ENCODE measurements around the gene TMLHE. TPM values are rescaled to one million over a fixed set of nuclear protein-coding genes. Genes with fewer than 3 reads are reported as not detected.
A peak's percentile ranks its signal among the peaks of the same experiment; 100 is the strongest.

Gene TMLHE
- total and polyA plus RNA-seq, 2 experiments from 2014 or later, result 15.3 to 19.5 TPM

DNA sequence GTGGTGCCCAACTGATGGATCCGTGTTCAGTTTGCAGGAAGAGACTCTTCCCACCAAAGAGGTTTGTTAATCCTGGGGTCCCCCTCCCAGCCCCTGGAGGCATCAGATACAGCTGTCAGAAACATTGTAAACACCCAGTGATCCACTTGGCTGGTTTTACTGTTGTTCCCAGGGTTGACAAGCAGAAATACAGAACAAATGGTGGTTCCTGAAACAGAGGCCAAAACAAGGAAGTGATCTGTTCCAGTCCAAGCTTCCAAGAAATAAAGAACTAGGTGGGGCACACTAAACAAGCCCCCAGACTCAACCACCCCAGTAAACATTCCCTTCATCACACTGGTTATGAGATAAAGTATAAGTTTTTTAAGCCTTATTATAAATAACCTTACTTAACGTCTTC lies 1.4 kb downstream of the TMLHE start:
- peak overlapping the region; percentile 88 for H3K4me3 ChIP-seq
- TF ChIP-seq EZH2 (IDR thresholded peaks at IDR 0.05; ENCODE audit: borderline replicate concordance) (no peak), EZH2phosphoT487 (IDR thresholded peaks at IDR 0.05; ENCODE audit: low read depth, severe bottlenecking, unreplicated experiment) (no peak)
- TF ChIP-seq, protein P1, sequence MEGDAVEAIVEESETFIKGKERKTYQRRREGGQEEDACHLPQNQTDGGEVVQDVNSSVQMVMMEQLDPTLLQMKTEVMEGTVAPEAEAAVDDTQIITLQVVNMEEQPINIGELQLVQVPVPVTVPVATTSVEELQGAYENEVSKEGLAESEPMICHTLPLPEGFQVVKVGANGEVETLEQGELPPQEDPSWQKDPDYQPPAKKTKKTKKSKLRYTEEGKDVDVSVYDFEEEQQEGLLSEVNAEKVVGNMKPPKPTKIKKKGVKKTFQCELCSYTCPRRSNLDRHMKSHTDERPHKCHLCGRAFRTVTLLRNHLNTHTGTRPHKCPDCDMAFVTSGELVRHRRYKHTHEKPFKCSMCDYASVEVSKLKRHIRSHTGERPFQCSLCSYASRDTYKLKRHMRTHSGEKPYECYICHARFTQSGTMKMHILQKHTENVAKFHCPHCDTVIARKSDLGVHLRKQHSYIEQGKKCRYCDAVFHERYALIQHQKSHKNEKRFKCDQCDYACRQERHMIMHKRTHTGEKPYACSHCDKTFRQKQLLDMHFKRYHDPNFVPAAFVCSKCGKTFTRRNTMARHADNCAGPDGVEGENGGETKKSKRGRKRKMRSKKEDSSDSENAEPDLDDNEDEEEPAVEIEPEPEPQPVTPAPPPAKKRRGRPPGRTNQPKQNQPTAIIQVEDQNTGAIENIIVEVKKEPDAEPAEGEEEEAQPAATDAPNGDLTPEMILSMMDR (IDR thresholded peaks at IDR 0.05; ENCODE audit: poor library complexity), result no peak

DNA sequence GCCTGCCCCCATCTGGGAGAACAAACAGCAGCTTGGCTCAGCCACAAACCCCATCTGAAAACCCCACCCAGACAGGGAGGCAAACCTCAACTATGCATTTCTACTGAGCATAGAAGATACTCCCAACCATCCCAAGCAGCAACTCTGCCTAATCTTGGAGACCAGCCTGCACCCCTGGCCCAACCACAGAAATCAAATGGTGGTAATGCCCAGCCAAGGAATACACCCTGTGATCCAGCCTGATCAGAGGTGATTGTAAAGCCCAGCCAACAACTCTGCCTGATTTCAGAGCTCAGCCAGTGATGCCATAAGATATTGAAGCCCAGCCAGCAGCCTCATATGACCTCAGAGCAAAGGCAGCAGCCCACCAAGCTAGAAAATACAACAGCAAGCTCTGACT lies 19.8 kb downstream of the TMLHE start:
- Histone ChIP-seq H4K20me1 (ENCODE audit: insufficient read depth, poor library complexity, severe bottlenecking) (no peaks in the 10 kb centered on the region), H3K9me3 (ENCODE audit: low read depth) (peaks cover 17% of the 10 kb centered on the region), H3K4me2 (no peak overlapping the region), H3K79me2 (peaks cover 25% of the 10 kb centered on the region), H3K4me3 (no peak overlapping the region), H3K4me1 (ENCODE audit: insufficient read depth) (no peaks in the 10 kb centered on the region), H3K27ac (no peak overlapping the region), H3K36me3 (replicated peaks; ENCODE audit: insufficient read depth, low read depth) (no peaks in the 10 kb centered on the region), H3K27me3 (no peaks in the 10 kb centered on the region), H2AFZ (no peak overlapping the region), H3K9me2 (replicated peaks; ENCODE audit: insufficient read depth) (no peaks in the 10 kb centered on the region)
- TF ChIP-seq EZH2 (IDR thresholded peaks at IDR 0.05; ENCODE audit: borderline replicate concordance) (no peak), EZH2phosphoT487 (IDR thresholded peaks at IDR 0.05; ENCODE audit: low read depth, severe bottlenecking, unreplicated experiment) (no peak)
- TF ChIP-seq, protein P1 (IDR thresholded peaks at IDR 0.05; ENCODE audit: poor library complexity), result no peak
- DNase-seq (ENCODE audit: low spot score), result no peak

More for the DNA sequence above, 1.4 kb downstream of the TMLHE start:
- Histone ChIP-seq H4K20me1 (ENCODE audit: insufficient read depth, poor library complexity, severe bottlenecking) (no peaks in the 10 kb centered on the region), H2AFZ (no peak overlapping the region), H3K4me1 (ENCODE audit: insufficient read depth) (no peaks in the 10 kb centered on the region), H3K27me3 (no peaks in the 10 kb centered on the region), H3K27ac (peak overlapping the region; percentile 99), H3K9me2 (replicated peaks; ENCODE audit: insufficient read depth) (no peaks in the 10 kb centered on the region), H3K79me2 (peaks cover 51% of the 10 kb centered on the region), H3K36me3 (replicated peaks; ENCODE audit: insufficient read depth, low read depth) (no peaks in the 10 kb centered on the region), H3K9me3 (ENCODE audit: low read depth) (no peaks in the 10 kb centered on the region), H3K4me2 (peak overlapping the region; percentile 80)
- no peak for DNase-seq (ENCODE audit: low spot score)
- 46% methylated on average over 2 of the region's 2 CpGs for WGBS (ENCODE audit: low lambda C conversion rate, missing lambda C conversion rate)

DNA sequence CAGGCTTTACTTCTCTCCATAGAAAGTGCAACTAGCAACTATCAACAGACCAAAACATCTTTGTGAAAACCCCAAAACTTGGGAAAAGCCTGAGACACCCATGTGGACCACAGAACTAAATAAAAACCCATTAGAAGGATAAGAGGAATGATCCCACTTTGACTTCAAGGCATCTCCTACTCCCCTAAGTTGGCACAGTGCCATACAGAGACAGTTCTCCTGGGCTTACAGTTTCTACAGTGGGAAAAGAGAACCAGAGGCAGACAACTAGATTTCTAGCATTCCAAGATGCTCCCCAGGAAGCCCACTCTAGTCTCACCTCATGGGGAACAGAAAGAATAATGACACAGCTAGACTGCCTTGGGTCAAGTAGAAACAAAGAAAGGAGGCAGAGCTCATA lies 20.4 kb downstream of the TMLHE start:
- no peaks in the 10 kb centered on the region for H3K4me1 ChIP-seq (ENCODE audit: insufficient read depth)
- H3K4me3 ChIP-seq, result no peak overlapping the region
- no peak overlapping the region for H3K4me2 ChIP-seq
- DNase-seq (ENCODE audit: low spot score), result no peak
- H4K20me1 ChIP-seq (ENCODE audit: insufficient read depth, poor library complexity, severe bottlenecking), result no peaks in the 10 kb centered on the region
- no peaks in the 10 kb centered on the region for H3K9me2 ChIP-seq (replicated peaks; ENCODE audit: insufficient read depth)
- no peak for TF ChIP-seq EZH2phosphoT487 (IDR thresholded peaks at IDR 0.05; ENCODE audit: low read depth, severe bottlenecking, unreplicated experiment)
- no peak for TF ChIP-seq EZH2 (IDR thresholded peaks at IDR 0.05; ENCODE audit: borderline replicate concordance)
- TF ChIP-seq, protein P1 (IDR thresholded peaks at IDR 0.05; ENCODE audit: poor library complexity), result no peak
- no peak overlapping the region for H3K27ac ChIP-seq
- no peaks in the 10 kb centered on the region for H3K36me3 ChIP-seq (replicated peaks; ENCODE audit: insufficient read depth, low read depth)
- H3K27me3 ChIP-seq, result no peaks in the 10 kb centered on the region
- peaks cover 32% of the 10 kb centered on the region for H3K79me2 ChIP-seq
- H3K9me3 ChIP-seq (ENCODE audit: low read depth), result peaks cover 19% of the 10 kb centered on the region
- H2AFZ ChIP-seq, result no peak overlapping the region

DNA sequence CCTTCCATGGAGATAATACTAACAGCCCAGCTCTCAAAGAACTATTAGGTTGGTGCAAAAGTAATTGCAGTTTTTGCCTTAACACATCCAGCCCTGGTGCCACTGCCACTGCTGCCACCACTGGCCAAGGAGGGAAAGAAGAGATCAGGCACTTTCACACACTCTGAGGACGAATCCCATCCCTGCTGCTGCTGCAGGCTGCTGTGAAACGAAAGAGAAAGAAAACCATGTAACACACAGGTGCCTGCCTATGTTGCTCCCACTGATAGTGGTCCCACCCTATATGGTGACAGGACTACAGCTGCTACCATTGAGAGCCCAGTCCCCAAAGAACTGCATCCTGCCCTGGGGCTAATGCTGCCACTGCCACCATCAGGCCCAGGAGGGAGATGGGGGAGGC lies 35.1 kb downstream of the TMLHE start:
- no peak for DNase-seq (ENCODE audit: low spot score)
- Histone ChIP-seq H3K79me2 (peaks cover 43% of the 10 kb centered on the region), H2AFZ (no peak overlapping the region), H3K4me3 (no peak overlapping the region), H4K20me1 (ENCODE audit: insufficient read depth, poor library complexity, severe bottlenecking) (no peaks in the 10 kb centered on the region), H3K9me3 (ENCODE audit: low read depth) (peaks cover 7% of the 10 kb centered on the region), H3K36me3 (replicated peaks; ENCODE audit: insufficient read depth, low read depth) (no peaks in the 10 kb centered on the region), H3K27me3 (no peaks in the 10 kb centered on the region), H3K9me2 (replicated peaks; ENCODE audit: insufficient read depth) (no peaks in the 10 kb centered on the region), H3K4me1 (ENCODE audit: insufficient read depth) (no peaks in the 10 kb centered on the region), H3K27ac (no peak overlapping the region), H3K4me2 (no peak overlapping the region)
- no peak for TF ChIP-seq EZH2phosphoT487 (IDR thresholded peaks at IDR 0.05; ENCODE audit: low read depth, severe bottlenecking, unreplicated experiment)
- no peak for TF ChIP-seq EZH2 (IDR thresholded peaks at IDR 0.05; ENCODE audit: borderline replicate concordance)
- TF ChIP-seq, protein P1 (IDR thresholded peaks at IDR 0.05; ENCODE audit: poor library complexity), result no peak
- 67% methylated on average over 2 of the region's 2 CpGs for WGBS (ENCODE audit: low lambda C conversion rate, missing lambda C conversion rate)
